Nephron (organoid): Measurements from ENCODE around the gene KCTD8.

Source experiments
- H3K27ac Mint-ChIP-seq, 3 experiments: 2 replicates each; pipeline ENCODE4 v1.8.0; 2020; ENCODE audit warnings: mixed read lengths in 3 of 3, mild to moderate bottlenecking in 2 of 3, moderate library complexity in 1 of 3
- H3K27me3 Mint-ChIP-seq: 2 replicates; pipeline ENCODE4 v1.8.0; 2021; ENCODE audit warnings: low read depth, mild to moderate bottlenecking, moderate library complexity, mixed read lengths
- H3K36me3 Mint-ChIP-seq: 2 replicates; pipeline ENCODE4 v1.8.0; 2020; ENCODE audit warnings: low read depth, mixed read lengths
- H3K4me1 Mint-ChIP-seq: 2 replicates; pipeline ENCODE4 v1.8.0; 2020; ENCODE audit warnings: mixed read lengths
- H3K4me3 Mint-ChIP-seq, 3 experiments: 2 replicates each; pipeline ENCODE4 v1.8.0; 2020; ENCODE audit warnings: mild to moderate bottlenecking in 3 of 3, mixed read lengths in 3 of 3, moderate library complexity in 2 of 3
- H3K9me3 Mint-ChIP-seq: 2 replicates; pipeline ENCODE4 v1.8.0; 2020; ENCODE audit warnings: mixed read lengths
- CTCF ChIP-seq, 3 experiments: fragments of 200-600 bp; sonication (generic); IDR thresholded peaks; one replicate each; pipeline ENCODE4 v1.5.0; 2021; ENCODE audit warnings: antibody characterized with exemption in 3 of 3; ENCODE audit not compliant: unreplicated experiment in 3 of 3

KCTD8 gene

GRCh38 chr4:44319129-44319528, 129.5 kb downstream of the KCTD8 start:
- H3K4me3 Mint-ChIP-seq: no peak overlapping the region
- no peaks in the 10 kb centered on the region for H3K27me3 Mint-ChIP-seq
- H3K27ac Mint-ChIP-seq: no peak overlapping the region
- H3K9me3 Mint-ChIP-seq: no peaks in the 10 kb centered on the region
- no peaks in the 10 kb centered on the region for H3K36me3 Mint-ChIP-seq
- TF ChIP-seq CTCF (IDR thresholded peaks at IDR 0.05; ENCODE audit: unreplicated experiment in 3 of 3): no peak
- no peaks in the 10 kb centered on the region for H3K4me1 Mint-ChIP-seq

- Mint-ChIP-seq H3K27me3 (no peaks in the 10 kb centered on the region), H3K4me3 (no peak overlapping the region), H3K36me3 (no peaks in the 10 kb centered on the region), H3K27ac (no peak overlapping the region), H3K9me3 (no peaks in the 10 kb centered on the region), H3K4me1 (no peaks in the 10 kb centered on the region)
- no peak for TF ChIP-seq CTCF (IDR thresholded peaks at IDR 0.05; ENCODE audit: unreplicated experiment in 3 of 3)
Measured at GRCh38 chr4:44313702-44314101, 134.9 kb downstream of the KCTD8 start.

GRCh38 chr4:44287505-44287904, 161.1 kb downstream of the KCTD8 start:
- TF ChIP-seq CTCF (IDR thresholded peaks at IDR 0.05; ENCODE audit: unreplicated experiment in 3 of 3): no peak
- no peaks in the 10 kb centered on the region for H3K4me1 Mint-ChIP-seq
- no peak overlapping the region for H3K27ac Mint-ChIP-seq
- H3K36me3 Mint-ChIP-seq: no peaks in the 10 kb centered on the region
- H3K9me3 Mint-ChIP-seq: no peaks in the 10 kb centered on the region
- H3K27me3 Mint-ChIP-seq: no peaks in the 10 kb centered on the region
- H3K4me3 Mint-ChIP-seq: no peak overlapping the region

- no peak for TF ChIP-seq CTCF (IDR thresholded peaks at IDR 0.05; ENCODE audit: unreplicated experiment in 3 of 3)
- no peaks in the 10 kb centered on the region for H3K4me1 Mint-ChIP-seq
- H3K27me3 Mint-ChIP-seq: no peaks in the 10 kb centered on the region
- H3K36me3 Mint-ChIP-seq: no peaks in the 10 kb centered on the region
- H3K27ac Mint-ChIP-seq: no peak overlapping the region
- H3K4me3 Mint-ChIP-seq: no peak overlapping the region
- no peaks in the 10 kb centered on the region for H3K9me3 Mint-ChIP-seq
Measured at GRCh38 chr4:44279469-44279868, 169.1 kb downstream of the KCTD8 start.

- no peak for TF ChIP-seq CTCF (IDR thresholded peaks at IDR 0.05; ENCODE audit: unreplicated experiment in 3 of 3)
- no peaks in the 10 kb centered on the region for H3K4me1 Mint-ChIP-seq
Measured at GRCh38 chr4:44279066-44279465, 169.5 kb downstream of the KCTD8 start.

GRCh38 chr4:44257461-44257860, 191.1 kb downstream of the KCTD8 start:
- H3K27me3 Mint-ChIP-seq: no peaks in the 10 kb centered on the region
- TF ChIP-seq CTCF (IDR thresholded peaks at IDR 0.05; ENCODE audit: unreplicated experiment in 3 of 3): no peak
- H3K27ac Mint-ChIP-seq: no peak overlapping the region
- H3K36me3 Mint-ChIP-seq: no peaks in the 10 kb centered on the region
- H3K4me1 Mint-ChIP-seq: no peaks in the 10 kb centered on the region
- H3K4me3 Mint-ChIP-seq: no peak overlapping the region
- no peaks in the 10 kb centered on the region for H3K9me3 Mint-ChIP-seq

More at GRCh38 chr4:44279066-44279465, 169.5 kb downstream of the KCTD8 start:
- H3K36me3 Mint-ChIP-seq: no peaks in the 10 kb centered on the region
- H3K9me3 Mint-ChIP-seq: no peaks in the 10 kb centered on the region
- H3K4me3 Mint-ChIP-seq: no peak overlapping the region
- H3K27me3 Mint-ChIP-seq: no peaks in the 10 kb centered on the region
- no peak overlapping the region for H3K27ac Mint-ChIP-seq
